ENCODE data around the gene BDH1. TPM values are rescaled to one million over a fixed set of nuclear protein-coding genes. Genes with fewer than 3 reads are reported as not detected.

BDH1 gene
- total RNA-seq, 2 donors from 2014 or later = 32.5 to 49.0 TPM

DNA sequence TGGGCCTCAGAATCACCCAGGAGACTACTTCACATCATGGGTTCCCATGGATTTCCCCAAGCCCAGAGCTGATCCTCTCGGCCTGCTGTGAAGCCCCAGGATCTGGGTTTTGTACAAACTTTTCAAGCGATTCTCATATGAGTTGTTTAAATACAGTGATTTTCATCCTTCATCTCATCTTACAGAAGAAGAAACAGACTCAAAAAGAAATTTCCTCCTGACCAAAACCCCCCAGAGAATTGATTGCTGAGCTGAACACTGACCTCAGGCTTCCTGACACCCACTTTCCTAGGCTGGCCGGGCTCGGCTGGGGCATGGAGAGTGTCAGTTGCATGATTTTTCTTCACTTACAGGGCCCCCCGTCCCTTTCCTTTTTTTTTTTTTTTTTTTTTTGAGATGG lies 60.3 kb downstream of the BDH1 start:
- no peaks in the 10 kb centered on the region for H3K4me1 ChIP-seq (ENCODE audit: control insufficient read depth, insufficient read depth, low read length)
- Mint-ChIP-seq H3K36me3 (ENCODE audit: low read depth) (peaks cover 2% of the 10 kb centered on the region), H3K4me1 (peaks cover under 1% of the 10 kb centered on the region), H3K4me3 (no peak overlapping the region), H3K27ac (no peak overlapping the region), H3K27me3 (ENCODE audit: insufficient read depth) (peaks cover 2% of the 10 kb centered on the region), H3K9me3 (peaks cover 14% of the 10 kb centered on the region)
- no peak overlapping the region for H3K4me3 ChIP-seq (ENCODE audit: low read length)
- 97% methylated on average over 5 of the region's 5 CpGs; no CpG with 5 or more reads in 1 of the 2 experiments for WGBS, 2 experiments (ENCODE audit: insufficient coverage in 1 of 2, insufficient read length in 1 of 2)
- H3K27me3 ChIP-seq (ENCODE audit: control insufficient read depth, insufficient read depth, low read length, poor library complexity, severe bottlenecking) = no peaks in the 10 kb centered on the region
- no peak for DNase-seq
- H3K9me3 ChIP-seq (ENCODE audit: control insufficient read depth, low read length) = no peaks in the 10 kb centered on the region
- TF ChIP-seq, protein P1, sequence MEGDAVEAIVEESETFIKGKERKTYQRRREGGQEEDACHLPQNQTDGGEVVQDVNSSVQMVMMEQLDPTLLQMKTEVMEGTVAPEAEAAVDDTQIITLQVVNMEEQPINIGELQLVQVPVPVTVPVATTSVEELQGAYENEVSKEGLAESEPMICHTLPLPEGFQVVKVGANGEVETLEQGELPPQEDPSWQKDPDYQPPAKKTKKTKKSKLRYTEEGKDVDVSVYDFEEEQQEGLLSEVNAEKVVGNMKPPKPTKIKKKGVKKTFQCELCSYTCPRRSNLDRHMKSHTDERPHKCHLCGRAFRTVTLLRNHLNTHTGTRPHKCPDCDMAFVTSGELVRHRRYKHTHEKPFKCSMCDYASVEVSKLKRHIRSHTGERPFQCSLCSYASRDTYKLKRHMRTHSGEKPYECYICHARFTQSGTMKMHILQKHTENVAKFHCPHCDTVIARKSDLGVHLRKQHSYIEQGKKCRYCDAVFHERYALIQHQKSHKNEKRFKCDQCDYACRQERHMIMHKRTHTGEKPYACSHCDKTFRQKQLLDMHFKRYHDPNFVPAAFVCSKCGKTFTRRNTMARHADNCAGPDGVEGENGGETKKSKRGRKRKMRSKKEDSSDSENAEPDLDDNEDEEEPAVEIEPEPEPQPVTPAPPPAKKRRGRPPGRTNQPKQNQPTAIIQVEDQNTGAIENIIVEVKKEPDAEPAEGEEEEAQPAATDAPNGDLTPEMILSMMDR (conservative IDR thresholded peaks at IDR 0.05) = no peak
- no peak overlapping the region for H3K9ac ChIP-seq (ENCODE audit: extremely low read depth, low read length, poor library complexity, severe bottlenecking)
- no peaks in the 10 kb centered on the region for H3K36me3 ChIP-seq (ENCODE audit: control insufficient read depth, insufficient read depth, low read length)
- H3K27ac ChIP-seq (ENCODE audit: low read depth, low read length) = no peak overlapping the region

- H3K27ac Mint-ChIP-seq = no peak overlapping the region
- H3K4me3 Mint-ChIP-seq = no peak overlapping the region
Measured at GRCh38 chr3:197495059-197495455, 60.7 kb downstream of the BDH1 start.

DNA sequence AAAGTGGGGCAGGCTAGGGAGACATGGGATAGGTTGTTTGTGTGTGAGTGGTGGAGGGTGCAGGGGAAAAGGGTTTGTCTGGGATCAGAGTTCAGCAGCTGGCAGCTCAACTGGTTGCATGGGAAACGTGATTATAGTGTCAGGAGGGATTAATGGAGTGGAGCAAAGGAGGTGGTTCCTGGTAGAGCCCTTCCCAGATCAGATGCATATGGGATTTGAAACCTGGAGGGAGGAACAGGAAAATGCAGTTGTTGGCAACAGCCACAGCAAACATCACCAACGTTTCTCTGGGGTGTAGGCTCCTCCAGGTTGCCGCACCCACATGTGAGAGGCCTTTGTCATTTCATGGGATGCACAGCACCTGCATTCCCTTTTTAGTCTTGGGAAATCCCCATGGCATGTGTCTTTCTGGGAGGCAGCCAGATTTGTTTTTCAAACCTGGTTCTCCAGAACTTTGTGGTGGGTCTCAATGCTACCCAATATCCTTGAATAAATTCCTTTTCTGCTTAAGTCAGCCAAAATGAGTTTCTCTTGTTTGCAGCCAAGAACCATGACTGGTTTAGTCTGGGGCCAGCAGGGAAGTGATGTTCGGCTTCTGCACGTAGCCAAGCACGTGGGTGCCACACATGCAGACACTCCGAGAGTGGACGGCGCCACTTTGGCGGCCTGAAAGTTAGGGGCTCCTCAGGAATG lies 61.3 kb downstream of the BDH1 start:
- Histone ChIP-seq H3K27me3 (ENCODE audit: control insufficient read depth, insufficient read depth, low read length, poor library complexity, severe bottlenecking) (no peaks in the 10 kb centered on the region), H3K9ac (ENCODE audit: extremely low read depth, low read length, poor library complexity, severe bottlenecking) (no peak overlapping the region), H3K9me3 (ENCODE audit: control insufficient read depth, low read length) (no peaks in the 10 kb centered on the region), H3K4me3 (ENCODE audit: low read length) (no peak overlapping the region), H3K36me3 (ENCODE audit: control insufficient read depth, insufficient read depth, low read length) (no peaks in the 10 kb centered on the region), H3K27ac (ENCODE audit: low read depth, low read length) (no peak overlapping the region), H3K4me1 (ENCODE audit: control insufficient read depth, insufficient read depth, low read length) (peaks cover 2% of the 10 kb centered on the region)
- Mint-ChIP-seq H3K27me3 (ENCODE audit: insufficient read depth) (peaks cover 2% of the 10 kb centered on the region), H3K36me3 (ENCODE audit: low read depth) (peaks cover 2% of the 10 kb centered on the region), H3K4me1 (peaks cover 2% of the 10 kb centered on the region), H3K27ac (no peak overlapping the region), H3K9me3 (peaks cover 13% of the 10 kb centered on the region), H3K4me3 (no peak overlapping the region)
- 89 to 90% methylated on average over 9 to 10 of the region's 10 CpGs for WGBS, 2 experiments (ENCODE audit: insufficient coverage in 1 of 2, insufficient read length in 1 of 2)
- TF ChIP-seq, protein P1 (conservative IDR thresholded peaks at IDR 0.05) = no peak
- no peak for DNase-seq

More at GRCh38 chr3:197495059-197495455, 60.7 kb downstream of the BDH1 start:
- peaks cover 14% of the 10 kb centered on the region for H3K9me3 Mint-ChIP-seq
- WGBS, 2 experiments (ENCODE audit: insufficient coverage in 1 of 2, insufficient read length in 1 of 2) = 83 to 88% methylated on average over 8 of the region's 8 CpGs
- Histone ChIP-seq H3K36me3 (ENCODE audit: control insufficient read depth, insufficient read depth, low read length) (no peaks in the 10 kb centered on the region), H3K27me3 (ENCODE audit: control insufficient read depth, insufficient read depth, low read length, poor library complexity, severe bottlenecking) (no peaks in the 10 kb centered on the region), H3K9me3 (ENCODE audit: control insufficient read depth, low read length) (no peaks in the 10 kb centered on the region), H3K4me3 (ENCODE audit: low read length) (no peak overlapping the region), H3K9ac (ENCODE audit: extremely low read depth, low read length, poor library complexity, severe bottlenecking) (no peak overlapping the region), H3K4me1 (ENCODE audit: control insufficient read depth, insufficient read depth, low read length) (peaks cover 2% of the 10 kb centered on the region), H3K27ac (ENCODE audit: low read depth, low read length) (no peak overlapping the region)
- no peak for DNase-seq
- peaks cover 2% of the 10 kb centered on the region for H3K4me1 Mint-ChIP-seq
- peaks cover 2% of the 10 kb centered on the region for H3K27me3 Mint-ChIP-seq (ENCODE audit: insufficient read depth)
- peaks cover 2% of the 10 kb centered on the region for H3K36me3 Mint-ChIP-seq (ENCODE audit: low read depth)
- TF ChIP-seq, protein P1 (conservative IDR thresholded peaks at IDR 0.05) = no peak

All from endodermal cell (in vitro differentiated cells).